Measurements from ENCODE around the gene UBC.

The UBC gene

DNA sequence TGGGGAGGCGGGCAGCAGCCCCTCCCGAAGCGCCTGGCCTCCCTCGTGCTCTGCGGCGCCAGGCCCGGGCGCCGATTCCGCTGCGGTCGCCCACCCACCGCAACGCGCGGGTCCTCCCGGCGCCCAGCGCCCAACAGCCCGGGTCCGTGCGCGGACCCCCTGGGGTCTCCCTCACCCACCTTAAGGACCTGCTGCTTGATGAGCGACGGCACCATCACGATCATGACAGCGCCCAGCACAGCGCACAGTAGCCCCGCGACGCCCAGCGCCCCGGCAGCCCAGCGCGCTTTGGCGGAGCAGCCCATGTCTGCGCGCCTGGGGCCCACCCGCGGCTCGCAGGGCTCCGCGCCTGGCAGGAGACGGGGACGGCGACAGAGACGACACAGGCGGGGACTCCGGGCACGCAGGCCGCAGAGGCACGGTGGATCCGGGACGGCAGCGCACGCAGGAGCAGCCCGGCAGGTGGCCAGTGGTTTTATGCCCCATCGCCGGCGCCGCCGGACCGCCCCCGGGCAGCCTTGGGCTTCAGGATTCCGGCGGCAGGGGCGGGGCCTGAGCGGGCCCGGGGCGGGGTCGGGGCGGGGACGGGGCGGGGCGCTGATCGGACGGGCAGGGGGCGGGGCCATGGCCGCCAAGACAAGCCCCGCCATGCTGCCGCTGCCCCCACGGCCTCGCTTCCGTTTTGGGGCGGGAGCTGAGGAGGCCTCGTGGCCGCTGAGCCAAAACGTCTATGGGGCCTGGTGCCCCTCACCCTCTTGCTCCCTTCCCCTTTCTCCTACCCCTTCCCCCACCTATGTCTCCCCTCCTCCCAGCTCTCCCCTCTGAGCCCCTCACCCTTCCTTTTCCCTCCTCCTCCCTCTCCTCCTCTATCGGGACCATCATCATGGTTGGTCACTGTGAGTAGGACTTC, 50.8 kb downstream of the UBC start, which contains the start of gene SCARB1:
TSS of gene SCARB1 (minus strand) at position 449 of the 910 bp plus-strand sequence. CDS start at position 305, 144 bp downstream.
- peak; percentile 83 to 85 for DNase-seq

GRCh38 chr12:124862768-124863415, 51.6 kb downstream of the UBC start:
- no peak for DNase-seq

- no peak for DNase-seq
Observed at GRCh38 chr12:124861898-124862676, 52.4 kb downstream of the UBC start.

Measured in CD4-positive, alpha-beta T cell treated with Interleukin-1 beta for 1 hour (primary cell).